K562 (cell line): Measurements from ENCODE around the gene PLXNB1. TPM values are rescaled to one million over a fixed set of nuclear protein-coding genes. Genes with fewer than 3 reads are reported as not detected.

ENCODE experiments used
- ATAC-seq: fragments of 200-7000 bp; cut with Tn5 transposase; 3 replicates; pipeline ENCODE4 v1.9.1; 2020; ENCODE audit warnings: moderate library complexity
- BruUV-seq: library from RNA; stranded (reverse); fragments of 400-500 nt; replicated peaks from 2 replicates; lab custom pipeline; 2021; lab: Mats Ljungman, UMichigan
- CTCF ChIA-PET: fragments of 300-600 bp; formaldehyde crosslinking; extraction: SDS; loops from one replicate; lab custom pipeline; 2021; ENCODE audit warnings: low intra/inter-chr PET ratio; lab: Yijun Ruan, JAX
- POLR2A ChIA-PET: fragments of 300-600, 350-650 bp; sonication (Branson Sonifier 250); formaldehyde crosslinking; extraction: SDS; loops from one replicate; lab custom pipeline; 2021; ENCODE audit warnings: antibody characterized with exemption, inconsistent platforms; lab: Yijun Ruan, JAX
- DNase-seq, 4 experiments: peaks; one replicate each; pipeline versions ENCODE4 v3.0.0 to v3.0.0-alpha.2; 2011 to 2018; ENCODE audit warnings: low spot score in 3 of 4, mixed read lengths in 3 of 4; ENCODE audit errors: extremely low read depth in 1 of 4
- FAIRE-seq: peaks from 2 replicates; lab custom pipeline; 2011; peaks lifted over from hg19 to GRCh38; lab: Jason Lieb, UNC
- H2AFZ ChIP-seq: 2 replicates; pipeline ENCODE4 v1.6.0; 2011; ENCODE audit warnings: low read depth, low read length, control low read depth, inconsistent platforms
- H3K27ac ChIP-seq: fragments of 200-600 bp; 3 replicates; pipeline ENCODE4 v1.8.0; 2011; ENCODE audit warnings: low read depth, mild to moderate bottlenecking, control low read depth, inconsistent platforms, low read length, moderate library complexity, mixed read lengths; ENCODE audit errors: extremely low read depth
- H3K27me3 ChIP-seq, 2 experiments: fragments of 300-600 bp in 1 of 2; 2 replicates in 1 of 2; 3 replicates in 1 of 2; pipeline versions ENCODE4 v1.6.0 to v1.8.0; 2011; ENCODE audit warnings: inconsistent platforms in 2 of 2, low read length in 2 of 2, mild to moderate bottlenecking in 1 of 2, mixed read lengths in 1 of 2, moderate library complexity in 1 of 2; ENCODE audit not compliant: control insufficient read depth in 2 of 2, insufficient read depth in 2 of 2
- H3K36me3 ChIP-seq: fragments of 300-600 bp; 3 replicates; pipeline ENCODE4 v1.8.0; 2011; ENCODE audit warnings: mild to moderate bottlenecking, low read length, inconsistent platforms; ENCODE audit not compliant: control insufficient read depth, insufficient read depth
- H3K4me1 ChIP-seq, 2 experiments: fragments of 200-600 bp in 1 of 2; replicated peaks in 1 of 2; 2 replicates in 1 of 2; 3 replicates in 1 of 2; pipeline versions ENCODE4 v1.5.1 to v1.8.0; 2011; ENCODE audit warnings: inconsistent platforms in 2 of 2, low read length in 2 of 2, mild to moderate bottlenecking in 1 of 2, mixed read lengths in 1 of 2, moderate library complexity in 1 of 2; ENCODE audit not compliant: control insufficient read depth in 2 of 2, insufficient read depth in 2 of 2
- H3K4me2 ChIP-seq: 2 replicates; pipeline ENCODE4 v1.6.1; 2011; ENCODE audit warnings: low read length, control low read depth, inconsistent platforms, mixed read lengths; ENCODE audit not compliant: insufficient read depth
- H3K4me3 ChIP-seq: fragments of 200-600 bp; sonication (generic), shearing (Covaris generic); 2 replicates; pipeline ENCODE4 v1.5.1; 2016; ENCODE audit warnings: control low read depth, inconsistent platforms
- H3K79me2 ChIP-seq: fragments of 200-600 bp; 3 replicates; pipeline ENCODE4 v1.8.0; 2011; ENCODE audit warnings: low read length, inconsistent platforms; ENCODE audit not compliant: control insufficient read depth, insufficient read depth
- H3K9ac ChIP-seq, 2 experiments: 2 replicates each; pipeline versions ENCODE4 v1.6.0 to v1.6.1; 2011; ENCODE audit warnings: low read depth in 2 of 2, low read length in 2 of 2, control low read depth in 1 of 2, inconsistent platforms in 1 of 2, mild to moderate bottlenecking in 1 of 2, mixed read lengths in 1 of 2; ENCODE audit not compliant: insufficient read depth in 1 of 2
- H3K9me1 ChIP-seq: one replicate; pipeline ENCODE4 v1.6.0; 2011; ENCODE audit warnings: inconsistent platforms, mild to moderate bottlenecking, low read length, moderate library complexity; ENCODE audit not compliant: control insufficient read depth, insufficient read depth
- H3K9me3 ChIP-seq: replicated peaks from 2 replicates; pipeline ENCODE4 v1.5.1; 2011; ENCODE audit warnings: low read depth, low read length, inconsistent platforms; ENCODE audit not compliant: control insufficient read depth, insufficient read depth
- H4K20me1 ChIP-seq: replicated peaks from 2 replicates; pipeline ENCODE4 v1.6.1; 2011; ENCODE audit warnings: low read length, inconsistent platforms, mixed read lengths; ENCODE audit not compliant: control insufficient read depth, insufficient read depth
- ESRRA ChIP-seq: fragments of 450-650 bp; IDR thresholded peaks from 2 replicates; pipeline ENCODE4 v1.6.1; 2014; ENCODE audit warnings: low read depth, mild to moderate bottlenecking, moderate library complexity, borderline replicate concordance
- FOXP4 ChIP-seq: sonication (generic); formaldehyde crosslinking; IDR thresholded peaks from 2 replicates; pipeline ENCODE4 v1.8.0; 2022; ENCODE audit warnings: mild to moderate bottlenecking, missing genetic modification reagents, borderline replicate concordance
- HEY1 ChIP-seq: fragments of 250-450 bp; sonication (Bioruptor Pico); IDR thresholded peaks from 2 replicates; pipeline ENCODE4 v1.5.0; 2020; ENCODE audit warnings: mild to moderate bottlenecking, moderate library complexity, borderline replicate concordance
- NBN ChIP-seq: fragments of 450-650 bp; IDR thresholded peaks from 2 replicates; pipeline ENCODE4 v1.6.1; 2016; ENCODE audit warnings: low read depth, mild to moderate bottlenecking
- RCOR1 ChIP-seq, 2 experiments: IDR thresholded peaks; 2 replicates each; pipeline ENCODE4 v1.6.1; 2012; ENCODE audit warnings: low read depth in 2 of 2, low read length in 2 of 2, borderline replicate concordance in 1 of 2, improper control_type of control experiment in 1 of 2
- ZBTB17 ChIP-seq: fragments of 450-650 bp; formaldehyde crosslinking; IDR thresholded peaks from 2 replicates; pipeline ENCODE4 v1.4.0; 2020; ENCODE audit warnings: mild to moderate bottlenecking
- ZHX1 ChIP-seq: fragments of 150-350 bp; conservative IDR thresholded peaks from 2 replicates; pipeline ENCODE4 v1.6.1; 2014; ENCODE audit warnings: low read length
- ZNF507 ChIP-seq: conservative IDR thresholded peaks from 2 replicates; pipeline ENCODE4 v1.6.1; 2017; ENCODE audit warnings: missing genetic modification characterization, missing compliant biosample characterization
- ZNF668 ChIP-seq: fragments of 250-450 bp; sonication (Bioruptor Pico); IDR thresholded peaks from 2 replicates; pipeline ENCODE4 v1.8.0; 2022; ENCODE audit warnings: mild to moderate bottlenecking, inconsistent platforms
- WGBS: fragments of 100-300 bp; shearing (Covaris generic); methylation state at CpG from one replicate; pipeline ENCODE4 v1.1.6; 2016; ENCODE audit warnings: low coverage, mixed read lengths; ENCODE audit not compliant: insufficient coverage; ENCODE audit errors: missing lambda C conversion rate; 5-methylcytosine and 5-hydroxymethylcytosine counted together
- in situ Hi-C: fragments of 300-500 bp; cut with MboI; formaldehyde crosslinking; loops from 4 replicates; pipeline ENCODE4 v1.15.0; 2018; ENCODE audit warnings: inconsistent platforms, mixed read lengths
- intact Hi-C: fragments of 100-400 bp; cut with micrococcal nuclease; formaldehyde crosslinking; loops from 2 replicates; pipeline ENCODE4 v1.14.2; 2022
- polyA plus RNA-seq, 8 experiments: library from polyadenylated mRNA; depleted of rRNA in 4 of 8; stranded (reverse) in 5 of 8; unstranded in 3 of 8; fragments of >200 nt; fragmentation: Nextera tagmentation in 2 of 8; fragmentation: Illumina TruSeq in 1 of 8; extraction: Ambion mirVana in 2 of 8; extraction: Trizol in 1 of 8; gene quantifications; 2 replicates each; pipeline versions ENCODE4 v1.2.1 to v1.2.3, GENCODE V29; 2011 to 2014; ENCODE audit warnings: inconsistent platforms in 1 of 8, missing spikeins in 1 of 8
- total RNA-seq, 7 experiments: library from RNA; depleted of rRNA in 6 of 7; stranded (reverse); fragments of >200 nt in 6 of 7; fragmentation: Illumina TruSeq in 2 of 7; extraction: Trizol in 2 of 7; gene quantifications; 2 replicates each; pipeline versions ENCODE4 v1.2.1 to v1.2.3, GENCODE V29; 2011 to 2021; ENCODE audit warnings: low replicate concordance in 1 of 7

PLXNB1 gene
- total and polyA plus RNA-seq, 9 of the 15 experiments (the other 6 are each of a cell fraction or from before 2014, with no cell fraction given): 0.17 to 17.4 (median 6.0) TPM

GRCh38 chr3:48371651-48372376, 58.1 kb downstream of the PLXNB1 start, which contains the start of gene FBXW12:
TSS of gene FBXW12 (plus strand) at chr3:48372219. CDS start at chr3:48372768, 549 bp downstream.
- H3K9ac ChIP-seq: no peak within 1 kb of the TSS; a peak in 1 of 4 replicates
- in situ Hi-C loops (no loop called here), intact Hi-C loops (no loop called here)
- POLR2A ChIA-PET: interaction anchor here (1.6 kb wide), 1 partner anchor 10 kb away, joined by 4 read pairs; no protein-coding TSS in a partner anchor
- no TSS peak for BruUV-seq
- H3K4me2 ChIP-seq: no peak within 1 kb of the TSS
- no peak within 1 kb of the TSS for H2AFZ ChIP-seq
- FAIRE-seq (no peak), ATAC-seq (no peak), DNase-seq (no peak)
- no peaks in the 10 kb centered on the region for H3K36me3 ChIP-seq
- no peaks in the 10 kb centered on the region for H3K79me2 ChIP-seq
- TF ChIP-seq FOXP4 (CRISPR knock-in tag): no peak
- TF ChIP-seq ZBTB17 (CRISPR knock-in tag): no peak
- TF ChIP-seq ESRRA: no peak
- TF ChIP-seq ZHX1: no peak
- TF ChIP-seq RCOR1 (IDR thresholded peaks at IDR 0.05; ENCODE audit: borderline replicate concordance in 1 of 2, low read depth in 2 of 2, low read length in 2 of 2): no peak
- no peak for TF ChIP-seq ZNF507 (tag)
- no peak for TF ChIP-seq HEY1 (CRISPR knock-in tag)
- no peak for TF ChIP-seq NBN
- TF ChIP-seq ZNF668 (CRISPR knock-in tag): no peak
- CTCF ChIA-PET: no interaction called here
- H3K9me1 ChIP-seq: no peaks in the 10 kb centered on the region
- H3K9me3 ChIP-seq: no peaks in the 10 kb centered on the region
- no peak within 1 kb of the TSS for H3K4me3 ChIP-seq
- 24% methylated on average over 10 of the region's 11 CpGs for WGBS
- no peaks in the 10 kb centered on the region for H4K20me1 ChIP-seq
- H3K27me3 ChIP-seq: no peaks in the 10 kb centered on the region
- H3K27ac ChIP-seq: no peak within 1 kb of the TSS
- H3K4me1 ChIP-seq: peaks cover 0 to 3% of the 10 kb centered on the region in 2 experiments; a peak in 2 of 5 replicates
